T-helper 1 cell treated with Interleukin-12 subunit alpha and Interleukin-12 subunit beta and Interleukin-4 antibody, amounts not matched to agents 30 ng/mL and 1 ng/mL, for 36 hours (primary cell): Measurements from ENCODE around the gene NRG2. TPM values are rescaled to one million over a fixed set of nuclear protein-coding genes. Genes with fewer than 3 reads are reported as not detected.

Experiments
- intact Hi-C: fragments of 100-400 bp; cut with micrococcal nuclease; formaldehyde crosslinking; loops from one replicate; pipeline ENCODE4 v1.15.1; 2024
- total RNA-seq: library from RNA; stranded (reverse); gene quantifications from 2 replicates; pipeline ENCODE4 v1.2.3, GENCODE V29; 2022

The NRG2 gene
- total RNA-seq, 1 donor from 2014 or later: 0.27 TPM

GRCh38 chr5:139884734-139885133 is 158.4 kb downstream of the NRG2 start:
- intact Hi-C loops: no loop called here

DNA sequence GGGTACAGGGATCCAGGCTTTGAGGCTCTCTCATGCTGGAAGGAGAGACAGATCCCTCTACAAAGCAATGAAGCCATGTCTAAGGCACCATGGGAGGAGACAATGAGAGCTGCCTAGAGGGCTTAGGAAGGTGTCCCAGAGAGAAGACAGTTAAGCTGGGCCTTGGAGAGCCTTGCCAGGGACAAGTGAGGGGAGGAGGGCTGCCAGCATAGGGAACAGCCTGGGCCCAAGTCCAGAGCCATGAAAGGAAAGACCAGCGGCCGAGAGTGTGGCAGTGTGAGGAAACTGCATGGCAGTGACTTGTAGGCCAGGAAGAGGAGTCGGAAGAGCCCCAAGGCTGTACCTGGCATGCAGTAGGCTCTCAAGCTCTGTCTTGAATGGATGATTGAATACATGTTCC is 159.0 kb downstream of the NRG2 start:
- intact Hi-C loops: no loop called here

DNA sequence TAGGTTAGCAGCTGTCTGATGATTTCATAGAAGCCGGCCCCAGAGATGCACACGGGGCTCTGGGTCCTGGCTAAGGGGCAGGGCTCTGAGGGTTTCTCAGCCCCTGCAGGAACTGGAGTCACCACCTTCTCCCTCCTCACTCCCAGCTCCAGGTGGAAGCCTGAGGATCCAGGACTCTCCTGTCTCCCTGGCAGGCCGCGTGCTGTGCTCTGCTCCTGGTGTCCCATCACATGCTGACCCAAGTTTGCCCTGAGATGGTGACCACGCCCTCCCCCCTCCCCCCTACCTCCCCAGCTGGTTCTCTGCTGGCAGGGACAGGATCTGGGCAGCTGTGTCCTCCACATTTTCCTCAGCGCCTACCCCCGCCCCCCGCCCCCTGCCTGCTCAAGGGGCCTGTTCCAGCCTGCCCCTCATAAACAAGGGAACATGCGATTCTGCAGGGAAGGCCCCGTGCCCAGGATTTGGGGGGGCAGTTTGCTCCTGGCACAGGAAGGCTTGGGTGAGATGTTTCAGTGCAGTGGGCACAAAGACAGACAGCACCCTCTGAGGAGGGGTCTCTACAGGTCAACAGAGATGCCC is 160.0 kb downstream of the NRG2 start:
- intact Hi-C loops: no loop called here

DNA sequence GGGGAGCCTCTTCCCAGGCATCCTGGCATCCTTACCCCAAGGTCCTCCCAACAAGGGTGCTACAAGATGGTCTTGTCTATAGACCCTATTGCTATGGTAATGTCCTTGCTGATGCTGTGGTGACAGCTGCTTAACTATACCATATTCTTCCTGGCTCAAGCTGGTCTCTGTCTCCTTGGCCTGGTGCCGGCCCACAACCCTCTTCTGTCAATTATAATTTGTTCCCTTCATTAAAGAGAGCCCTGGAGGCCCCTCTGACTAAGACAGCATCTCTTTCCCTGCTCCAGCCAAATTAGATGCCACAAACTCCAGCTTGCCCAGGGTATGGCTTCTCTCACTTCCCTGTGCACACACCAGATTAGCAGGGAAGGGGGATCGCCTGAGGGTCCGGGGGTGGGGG is 160.8 kb downstream of the NRG2 start:
- intact Hi-C loops: no loop called here

DNA sequence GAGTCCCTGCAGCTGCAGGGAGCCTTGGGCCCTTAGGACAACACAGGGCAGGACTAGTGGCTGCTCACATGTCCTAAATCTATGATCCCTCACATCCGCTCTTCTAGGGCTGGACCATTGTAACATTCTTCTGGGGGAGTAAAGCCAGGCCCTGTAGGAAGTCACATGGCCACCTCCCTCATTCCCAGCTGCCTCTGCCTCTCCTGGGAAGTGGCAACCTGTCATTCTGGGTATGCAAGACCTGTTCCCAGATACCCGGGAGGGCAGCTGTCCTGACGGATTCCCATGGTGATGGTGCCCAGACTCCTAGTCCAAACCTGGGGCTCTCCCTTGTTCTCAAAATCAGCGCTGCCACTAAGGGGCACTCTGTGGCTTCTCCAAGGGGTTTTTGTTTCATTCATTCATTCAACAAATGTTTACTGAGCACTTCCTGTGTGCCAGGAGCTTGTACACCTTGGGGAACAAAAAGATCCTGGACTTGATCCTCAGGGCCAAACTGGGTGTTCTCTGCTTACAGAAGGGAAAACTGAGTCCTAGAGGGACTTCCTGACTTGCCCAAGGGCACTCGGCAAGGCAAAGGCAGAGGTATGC is 161.9 kb downstream of the NRG2 start:
- intact Hi-C loops: no loop called here

- intact Hi-C loops: no loop called here
Observed at GRCh38 chr5:139880416-139881142, 162.5 kb downstream of the NRG2 start.

DNA sequence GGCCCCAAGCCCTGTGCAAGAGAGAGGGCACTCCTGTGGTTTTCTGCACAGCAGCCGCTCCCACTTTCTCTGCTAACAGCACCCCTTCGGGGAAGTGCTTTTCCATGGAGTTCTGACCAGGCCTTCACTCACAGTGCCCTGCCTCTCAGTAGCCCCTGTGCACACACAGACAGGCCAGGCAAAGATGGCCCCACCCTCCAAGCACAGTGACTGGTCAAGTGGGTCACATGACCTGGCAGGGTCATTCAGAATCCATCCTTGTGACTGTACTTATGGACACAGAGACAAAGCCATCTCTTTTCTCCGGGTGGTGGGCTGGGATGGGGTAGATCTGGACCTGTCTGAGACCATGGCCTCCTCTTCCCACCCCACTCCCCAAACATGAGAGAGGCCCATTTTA is 165.0 kb downstream of the NRG2 start:
- intact Hi-C loops: no loop called here

GRCh38 chr5:139877129-139877597 is 165.9 kb downstream of the NRG2 start:
- intact Hi-C loops: no loop called here

- intact Hi-C loops: no loop called here
Observed at GRCh38 chr5:139875957-139876356, 167.1 kb downstream of the NRG2 start.

DNA sequence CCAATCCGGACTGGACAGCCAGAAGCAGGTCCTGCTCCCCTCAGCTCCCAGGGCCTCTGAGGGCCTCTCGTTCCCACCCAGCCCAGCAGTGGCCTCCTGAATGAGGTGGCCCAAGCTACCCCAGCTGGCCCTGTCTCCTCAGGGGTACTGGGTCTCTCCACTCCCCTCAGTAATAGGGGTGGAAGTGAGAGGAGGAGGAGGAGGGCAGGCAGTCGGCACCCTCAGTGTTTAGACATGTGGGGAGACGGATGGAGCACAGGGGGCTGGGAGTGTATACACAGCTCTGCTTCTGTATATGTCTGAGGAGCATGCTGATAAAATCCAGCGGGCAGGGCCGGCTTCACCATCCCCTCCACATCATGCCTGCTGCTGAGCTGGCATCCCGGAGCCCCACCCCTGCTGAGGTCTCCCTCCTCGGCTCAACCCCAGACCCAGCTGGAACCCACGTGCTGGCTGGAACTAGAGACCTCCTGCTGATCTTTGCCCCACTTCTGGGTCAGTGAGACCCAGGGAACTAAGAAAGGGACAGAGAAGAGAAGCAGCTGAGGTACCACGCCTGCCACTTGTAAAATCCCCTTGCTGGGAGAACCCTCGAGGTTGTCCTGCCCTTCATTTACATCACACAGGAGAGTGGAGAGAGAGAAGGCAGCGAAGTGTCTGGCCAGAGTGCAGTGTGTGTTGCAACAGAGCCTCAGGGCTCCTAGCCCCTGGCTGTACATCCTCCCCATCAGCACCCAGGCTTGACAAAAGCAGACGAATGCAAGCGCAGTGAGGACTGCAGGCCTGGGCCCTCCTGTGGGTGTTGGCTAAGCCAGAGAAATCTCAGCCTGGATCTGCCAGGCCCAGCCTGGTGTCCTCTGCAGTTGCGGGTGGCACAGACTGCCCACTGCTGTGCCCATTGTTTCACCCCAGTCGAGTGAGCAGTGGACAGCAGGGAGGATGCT is 170.0 kb downstream of the NRG2 start:
- intact Hi-C loops: no loop called here

GRCh38 chr5:139872052-139872766 is 170.9 kb downstream of the NRG2 start:
- intact Hi-C loops: no loop called here

GRCh38 chr5:139871614-139872013 is 171.5 kb downstream of the NRG2 start:
- intact Hi-C loops: no loop called here

DNA sequence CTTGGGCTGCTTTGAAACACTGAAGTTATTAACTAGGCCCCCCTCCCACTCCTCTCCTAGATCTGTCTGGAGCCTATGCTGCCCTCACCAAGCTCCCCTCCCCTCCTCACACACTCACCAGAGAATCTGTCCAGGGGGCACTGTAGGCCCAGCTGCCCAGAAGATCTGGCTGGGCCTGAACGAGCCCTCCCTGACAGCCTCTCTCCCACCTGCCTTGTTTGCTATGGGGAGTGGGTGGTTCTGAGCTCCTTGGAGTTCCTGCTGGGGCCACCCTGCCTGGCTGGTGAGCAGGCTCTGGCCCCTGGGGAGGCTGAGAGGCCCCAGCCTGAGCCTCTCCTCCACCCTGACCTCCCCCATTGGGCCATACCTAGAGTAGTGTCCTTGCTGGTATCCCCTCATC is 172.4 kb downstream of the NRG2 start:
- intact Hi-C loops: no loop called here

- intact Hi-C loops: loop anchor here (10.0 kb wide), 1 partner anchor 286 kb away; no protein-coding TSS in a partner anchor
Observed at GRCh38 chr5:139869042-139869790, 173.9 kb downstream of the NRG2 start.

- intact Hi-C loops: loop anchor here (10.0 kb wide), 1 partner anchor 287 kb away; no protein-coding TSS in a partner anchor
Observed at GRCh38 chr5:139867581-139867980, 175.5 kb downstream of the NRG2 start.

GRCh38 chr5:139867109-139867508 is 176.0 kb downstream of the NRG2 start:
- intact Hi-C loops: loop anchor here (10.0 kb wide), 1 partner anchor 288 kb away; no protein-coding TSS in a partner anchor

DNA sequence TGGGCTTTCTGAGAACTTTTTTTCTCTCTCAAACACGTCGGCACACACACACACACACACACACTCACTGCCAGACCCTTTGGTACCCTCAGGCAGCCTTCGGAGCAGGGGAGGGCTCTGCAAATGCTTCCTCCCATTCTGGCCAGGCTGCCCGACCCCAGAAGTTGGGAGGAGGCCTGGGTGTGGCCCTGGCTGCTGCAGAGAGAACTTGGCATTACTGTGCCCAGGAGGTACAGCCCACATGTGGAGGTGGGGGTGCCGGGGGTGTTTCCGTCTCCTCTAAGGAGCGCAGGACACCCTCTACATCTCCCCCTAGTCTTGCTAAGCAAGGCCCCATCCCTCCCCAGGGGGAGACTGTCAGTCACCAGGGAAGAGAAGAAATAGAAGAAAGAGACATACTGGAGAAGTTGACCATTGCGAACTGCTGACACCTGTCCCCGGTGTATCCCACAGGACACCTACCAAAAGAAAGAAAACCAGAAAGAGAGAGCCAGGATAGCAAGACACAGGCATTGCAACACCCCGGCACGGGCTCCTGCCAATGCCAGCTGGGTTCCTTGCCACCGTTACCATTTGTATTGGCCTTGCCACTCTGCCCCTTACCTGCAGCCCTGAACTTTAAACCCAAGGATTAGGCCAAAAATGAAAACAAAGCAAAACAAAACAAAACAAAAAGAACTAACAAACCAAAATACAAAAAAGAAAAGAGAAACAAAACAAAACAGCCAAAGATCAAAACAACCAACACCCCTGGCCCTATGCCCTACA is 178.2 kb downstream of the NRG2 start:
- intact Hi-C loops: loop anchor here (1.0 to 10.0 kb wide), 2 partner anchors 78 to 290 kb away; no protein-coding TSS in a partner anchor

DNA sequence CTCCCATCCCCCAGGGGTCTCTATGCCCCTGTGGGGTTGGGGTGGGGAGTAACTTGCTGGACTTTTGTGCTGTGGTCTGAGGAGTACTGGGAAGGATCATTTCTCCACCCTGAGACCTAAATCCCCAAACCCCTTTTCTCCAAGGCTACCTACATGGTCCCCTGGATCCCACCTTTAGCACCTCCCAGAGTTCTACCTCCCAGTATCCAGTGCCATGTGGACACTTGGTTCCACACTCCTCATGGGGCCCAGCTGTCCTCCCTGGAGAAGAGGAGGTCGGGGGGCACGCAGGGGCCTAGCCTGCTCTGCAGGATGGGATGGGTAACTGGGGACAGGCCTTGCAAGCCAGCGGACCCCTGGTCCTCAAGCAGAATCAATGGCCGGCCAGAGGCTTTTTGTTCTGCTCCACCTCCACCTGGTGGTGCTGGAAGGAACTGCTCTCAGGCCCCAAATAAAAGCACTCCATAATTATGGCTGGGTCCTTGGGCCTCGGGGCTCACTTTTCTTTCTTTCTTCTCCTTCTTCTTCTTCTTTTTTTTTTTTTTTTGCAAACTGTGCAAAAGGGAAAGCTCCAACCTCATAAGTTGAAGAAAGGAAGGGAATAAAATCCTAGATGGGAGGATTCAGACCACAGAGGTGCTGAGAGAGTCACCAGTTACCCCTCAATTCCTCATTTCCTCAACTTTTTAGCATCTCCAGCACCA is 179.1 kb downstream of the NRG2 start:
- intact Hi-C loops: loop anchor here (1.0 to 10.0 kb wide), 2 partner anchors 77 to 291 kb away; no protein-coding TSS in a partner anchor
